SU-DHL-6 (cell line): ENCODE measurements around the gene IL17RD.

ENCODE experiments used
- H2AFZ ChIP-seq: fragments of 200-600 bp; sonication (generic); 2 replicates; pipeline ENCODE4 v1.6.1; 2014; ENCODE audit warnings: low read depth, mild to moderate bottlenecking, moderate library complexity, mixed read lengths, antibody characterized with exemption, low read length; ENCODE audit not compliant: severe bottlenecking
- H3F3A ChIP-seq: fragments of 200-600 bp; shearing (Covaris generic); 2 replicates; pipeline ENCODE4 v1.6.0; 2016; ENCODE audit warnings: antibody characterized with exemption, mild to moderate bottlenecking; ENCODE audit not compliant: insufficient read depth
- H3K27ac ChIP-seq: fragments of 200-600 bp; sonication (generic); 2 replicates; pipeline ENCODE4 v1.5.1; 2016; ENCODE audit warnings: low read depth, mild to moderate bottlenecking, low read length, moderate library complexity, mixed read lengths
- H3K27me3 ChIP-seq: fragments of 200-600 bp; sonication (generic), shearing (Covaris generic); 2 replicates; pipeline ENCODE4 v1.6.0; 2014; ENCODE audit warnings: mild to moderate bottlenecking, low read length
- H3K36me3 ChIP-seq: fragments of 200-600 bp; sonication (generic); 2 replicates; pipeline ENCODE4 v1.6.1; 2014; ENCODE audit warnings: mild to moderate bottlenecking, low read length, mixed read lengths
- H3K4me2 ChIP-seq: fragments of 300-600, 200-600 bp; shearing (Covaris generic), sonication (generic); 2 replicates; pipeline ENCODE4 v1.6.0; 2014; ENCODE audit warnings: low read length, low read depth, mild to moderate bottlenecking; ENCODE audit not compliant: poor library complexity, severe bottlenecking
- H3K4me3 ChIP-seq: fragments of 200-600 bp; sonication (generic); 2 replicates; pipeline ENCODE4 v1.5.1; 2014; ENCODE audit warnings: antibody characterized with exemption, low read length, mild to moderate bottlenecking, mixed read lengths; ENCODE audit not compliant: insufficient read depth, poor library complexity, severe bottlenecking
- H3K79me2 ChIP-seq: fragments of 200-600 bp; sonication (generic); 2 replicates; pipeline ENCODE4 v1.6.1; 2014; ENCODE audit warnings: mild to moderate bottlenecking, low read length, moderate library complexity; ENCODE audit not compliant: insufficient read depth
- H3K9ac ChIP-seq: fragments of 200-600 bp; sonication (generic); 2 replicates; pipeline ENCODE4 v1.7.0; 2014; ENCODE audit warnings: mild to moderate bottlenecking, low read length
- H3K9me2 ChIP-seq: fragments of 200-600 bp; sonication (generic); replicated peaks from 2 replicates; pipeline ENCODE4 v1.6.1; 2014; ENCODE audit warnings: low read length; ENCODE audit not compliant: insufficient read depth
- H3K9me3 ChIP-seq: fragments of 200-600 bp; sonication (generic); 2 replicates; pipeline ENCODE4 v1.6.1; 2014; ENCODE audit warnings: low read length, mixed read lengths; ENCODE audit not compliant: insufficient read depth
- H4K20me1 ChIP-seq: fragments of 200-600 bp; sonication (generic); 2 replicates; pipeline ENCODE4 v1.6.1; 2014; ENCODE audit warnings: low read depth, mild to moderate bottlenecking, antibody characterized with exemption, low read length, moderate library complexity, mixed read lengths
- CTCF ChIP-seq: fragments of 200-600 bp; sonication (generic); IDR thresholded peaks from one replicate; pipeline ENCODE4 v1.5.1; 2017; ENCODE audit warnings: antibody characterized with exemption, mild to moderate bottlenecking, low read length, moderate library complexity; ENCODE audit not compliant: insufficient read depth, poor library complexity, severe bottlenecking
- EZH2phosphoT487 ChIP-seq: fragments of 200-600 bp; sonication (generic), shearing (Covaris generic); conservative IDR thresholded peaks from 2 replicates; pipeline ENCODE4 v1.6.1; 2018; ENCODE audit warnings: mild to moderate bottlenecking, antibody characterized with exemption, low read length, moderate library complexity, mixed read lengths

The IL17RD gene

GRCh38 chr3:57170946-57171345 lies 5.8 kb upstream of the IL17RD start:
- H3K4me3 ChIP-seq, result no peak overlapping the region
- no peaks in the 10 kb centered on the region for H3K9me2 ChIP-seq
- H3K27ac ChIP-seq, result no peak overlapping the region
- no peaks in the 10 kb centered on the region for H4K20me1 ChIP-seq
- H3K4me2 ChIP-seq, result no peak overlapping the region
- no peaks in the 10 kb centered on the region for H3F3A ChIP-seq
- no peaks in the 10 kb centered on the region for H3K79me2 ChIP-seq
- H3K9ac ChIP-seq, result no peak overlapping the region
- H3K9me3 ChIP-seq, result no peaks in the 10 kb centered on the region
- TF ChIP-seq EZH2phosphoT487 (no peak), CTCF (no peak)
- H2AFZ ChIP-seq, result no peak overlapping the region
- no peaks in the 10 kb centered on the region for H3K36me3 ChIP-seq
- no peaks in the 10 kb centered on the region; the same call in 1 of the 2 replicates for H3K27me3 ChIP-seq

GRCh38 chr3:57169872-57170623 lies 4.9 kb upstream of the IL17RD start:
- no peaks in the 10 kb centered on the region for H3K9me3 ChIP-seq
- H3K4me2 ChIP-seq, result peak overlapping the region; percentile 60
- TF ChIP-seq CTCF (peak; percentile 92), EZH2phosphoT487 (no peak)
- no peaks in the 10 kb centered on the region; the same call in 1 of the 2 replicates for H3K27me3 ChIP-seq
- H4K20me1 ChIP-seq, result no peaks in the 10 kb centered on the region
- peak overlapping the region; percentile 45; the same call in 1 of the 2 replicates for H3K9ac ChIP-seq
- H3K36me3 ChIP-seq, result no peaks in the 10 kb centered on the region
- H3K4me3 ChIP-seq, result peak overlapping the region; percentile 48
- no peaks in the 10 kb centered on the region for H3F3A ChIP-seq
- no peaks in the 10 kb centered on the region for H3K9me2 ChIP-seq
- H3K79me2 ChIP-seq, result no peaks in the 10 kb centered on the region
- peak overlapping the region; percentile 93 for H2AFZ ChIP-seq
- no peak overlapping the region for H3K27ac ChIP-seq

- Histone ChIP-seq H3K9ac (no peak overlapping the region), H3K36me3 (no peaks in the 10 kb centered on the region), H3K4me2 (no peak overlapping the region), H3K27ac (no peak overlapping the region), H3K9me2 (no peaks in the 10 kb centered on the region), H2AFZ (no peak overlapping the region), H3K4me3 (no peak overlapping the region), H3K9me3 (no peaks in the 10 kb centered on the region), H3K27me3 (no peaks in the 10 kb centered on the region; the same call in 1 of the 2 replicates), H3F3A (no peaks in the 10 kb centered on the region), H4K20me1 (no peaks in the 10 kb centered on the region), H3K79me2 (no peaks in the 10 kb centered on the region)
- TF ChIP-seq EZH2phosphoT487 (no peak), CTCF (no peak)
Observed at GRCh38 chr3:57169108-57169507, 4.0 kb upstream of the IL17RD start.
